Osteocyte (in vitro differentiated cells): ENCODE measurements around the gene GLRA1. TPM values are rescaled to one million over a fixed set of nuclear protein-coding genes. Genes with fewer than 3 reads are reported as not detected.

ENCODE experiments used
- DNase-seq: peaks from one replicate; pipeline ENCODE4 v3.0.0; 2021; ENCODE audit warnings: mixed read lengths; ENCODE audit not compliant: unreplicated experiment; ENCODE audit errors: extremely low spot score
- H3K27ac Mint-ChIP-seq: one replicate; pipeline ENCODE4 v1.8.0; 2021; ENCODE audit warnings: mild to moderate bottlenecking, mixed read lengths; ENCODE audit not compliant: unreplicated experiment
- H3K27me3 Mint-ChIP-seq: one replicate; pipeline ENCODE4 v1.8.0; 2021; ENCODE audit warnings: mixed read lengths; ENCODE audit not compliant: unreplicated experiment
- H3K36me3 Mint-ChIP-seq: one replicate; pipeline ENCODE4 v1.8.0; 2021; ENCODE audit warnings: mixed read lengths; ENCODE audit not compliant: unreplicated experiment
- H3K4me1 Mint-ChIP-seq: one replicate; pipeline ENCODE4 v1.8.0; 2021; ENCODE audit warnings: mixed read lengths; ENCODE audit not compliant: unreplicated experiment
- H3K4me3 Mint-ChIP-seq: one replicate; pipeline ENCODE4 v1.8.0; 2021; ENCODE audit warnings: mild to moderate bottlenecking, moderate library complexity, mixed read lengths; ENCODE audit not compliant: unreplicated experiment
- H3K9me3 Mint-ChIP-seq: one replicate; pipeline ENCODE4 v1.8.0; 2021; ENCODE audit warnings: mixed read lengths; ENCODE audit not compliant: unreplicated experiment
- total RNA-seq: library from RNA; stranded (reverse); gene quantifications from 2 replicates; pipeline ENCODE4 v1.2.1, GENCODE V29; 2021
- TF ChIP-seq, protein P1 (sequence below): fragments of 200-600 bp; sonication (generic); IDR thresholded peaks from 2 replicates; pipeline ENCODE4 v1.5.0; 2021; ENCODE audit warnings: antibody characterized with exemption, mild to moderate bottlenecking, moderate library complexity

The GLRA1 gene
- total RNA-seq, 1 donor from 2014 or later: not detected

DNA sequence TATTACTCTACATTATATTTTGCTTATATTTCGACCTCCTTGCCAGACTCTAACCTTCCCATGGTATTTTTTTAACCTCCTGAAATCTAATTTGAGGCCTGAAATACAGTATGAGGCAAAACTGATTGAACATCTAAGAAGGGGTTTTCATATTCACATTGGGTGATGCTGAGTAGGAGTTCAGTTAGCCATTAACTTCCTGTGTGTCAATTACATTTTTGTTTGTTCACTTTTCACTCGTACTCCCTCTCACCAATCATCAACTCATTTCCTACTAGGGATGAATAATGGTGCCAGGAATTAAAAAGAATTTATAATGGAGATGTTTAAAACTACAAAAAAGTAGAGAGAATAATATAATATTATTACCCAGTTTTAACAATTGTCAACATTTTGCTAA lies 27.6 kb upstream of the GLRA1 start:
- Mint-ChIP-seq H3K9me3 (no peaks in the 10 kb centered on the region), H3K36me3 (no peaks in the 10 kb centered on the region), H3K27me3 (peaks cover 23% of the 10 kb centered on the region), H3K4me1 (no peaks in the 10 kb centered on the region), H3K27ac (no peak overlapping the region), H3K4me3 (no peak overlapping the region)
- DNase-seq: no peak
- TF ChIP-seq, protein P1, sequence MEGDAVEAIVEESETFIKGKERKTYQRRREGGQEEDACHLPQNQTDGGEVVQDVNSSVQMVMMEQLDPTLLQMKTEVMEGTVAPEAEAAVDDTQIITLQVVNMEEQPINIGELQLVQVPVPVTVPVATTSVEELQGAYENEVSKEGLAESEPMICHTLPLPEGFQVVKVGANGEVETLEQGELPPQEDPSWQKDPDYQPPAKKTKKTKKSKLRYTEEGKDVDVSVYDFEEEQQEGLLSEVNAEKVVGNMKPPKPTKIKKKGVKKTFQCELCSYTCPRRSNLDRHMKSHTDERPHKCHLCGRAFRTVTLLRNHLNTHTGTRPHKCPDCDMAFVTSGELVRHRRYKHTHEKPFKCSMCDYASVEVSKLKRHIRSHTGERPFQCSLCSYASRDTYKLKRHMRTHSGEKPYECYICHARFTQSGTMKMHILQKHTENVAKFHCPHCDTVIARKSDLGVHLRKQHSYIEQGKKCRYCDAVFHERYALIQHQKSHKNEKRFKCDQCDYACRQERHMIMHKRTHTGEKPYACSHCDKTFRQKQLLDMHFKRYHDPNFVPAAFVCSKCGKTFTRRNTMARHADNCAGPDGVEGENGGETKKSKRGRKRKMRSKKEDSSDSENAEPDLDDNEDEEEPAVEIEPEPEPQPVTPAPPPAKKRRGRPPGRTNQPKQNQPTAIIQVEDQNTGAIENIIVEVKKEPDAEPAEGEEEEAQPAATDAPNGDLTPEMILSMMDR: no peak

DNA sequence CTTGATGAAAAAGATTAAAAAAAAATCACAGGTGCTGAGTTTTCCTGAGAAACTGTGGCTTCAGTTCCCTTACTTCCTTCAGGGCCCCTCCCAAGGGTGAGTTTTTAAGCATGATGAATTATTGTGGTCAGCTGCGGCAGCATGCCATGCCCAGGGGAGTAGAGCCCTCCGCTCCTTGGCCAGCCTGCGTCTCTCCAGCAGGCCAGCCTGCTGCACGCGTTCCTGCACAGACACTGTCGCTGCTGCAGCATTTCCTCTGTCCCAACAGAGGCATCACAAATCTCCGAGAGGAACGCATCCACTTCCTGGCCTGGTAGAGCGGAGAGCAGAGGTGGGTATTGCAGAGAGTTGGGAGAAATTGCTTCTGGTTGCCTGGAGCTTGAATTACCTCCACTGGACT lies 26.1 kb upstream of the GLRA1 start:
- DNase-seq: no peak
- H3K9me3 Mint-ChIP-seq: no peaks in the 10 kb centered on the region
- H3K27ac Mint-ChIP-seq: no peak overlapping the region

DNA sequence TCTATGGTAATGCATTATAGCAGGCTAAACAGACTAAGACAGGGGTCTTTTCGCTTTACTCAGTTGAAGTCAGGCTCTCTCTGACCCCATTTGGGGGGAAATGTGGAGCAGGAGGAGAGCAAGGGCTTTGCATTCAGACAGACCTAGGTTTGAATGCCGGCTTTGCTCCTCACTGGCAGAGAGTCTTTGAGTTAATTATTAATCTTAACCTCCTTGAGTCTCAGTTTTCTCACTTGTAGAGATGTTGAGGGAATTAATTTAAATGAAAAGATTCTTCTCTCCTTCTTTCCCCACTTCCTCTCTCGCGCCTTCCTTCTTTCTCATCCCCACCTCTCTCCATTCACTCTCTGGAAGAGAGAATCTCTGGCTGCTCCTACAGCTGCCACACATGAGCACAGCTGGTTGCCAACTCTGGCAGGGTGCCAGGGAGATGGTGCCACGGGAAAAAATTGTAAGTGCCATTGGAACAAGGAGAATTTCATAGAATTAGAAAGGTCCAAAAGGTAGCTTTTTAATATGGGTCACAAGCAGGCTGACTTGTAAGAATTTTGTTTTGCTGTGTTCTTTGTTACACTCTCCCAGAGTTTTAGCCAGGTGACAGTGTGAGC lies 25.2 kb upstream of the GLRA1 start:
- TF ChIP-seq, protein P1: no peak
- DNase-seq: no peak
- peaks cover 20% of the 10 kb centered on the region for H3K27me3 Mint-ChIP-seq
- H3K9me3 Mint-ChIP-seq: no peaks in the 10 kb centered on the region
- H3K4me3 Mint-ChIP-seq: no peak overlapping the region
- no peaks in the 10 kb centered on the region for H3K4me1 Mint-ChIP-seq
- H3K27ac Mint-ChIP-seq: no peak overlapping the region
- H3K36me3 Mint-ChIP-seq: no peaks in the 10 kb centered on the region

More for the DNA sequence above, 26.1 kb upstream of the GLRA1 start:
- H3K4me1 Mint-ChIP-seq: no peaks in the 10 kb centered on the region
- TF ChIP-seq, protein P1: no peak
- peaks cover 23% of the 10 kb centered on the region for H3K27me3 Mint-ChIP-seq
- no peaks in the 10 kb centered on the region for H3K36me3 Mint-ChIP-seq
- no peak overlapping the region for H3K4me3 Mint-ChIP-seq

DNA sequence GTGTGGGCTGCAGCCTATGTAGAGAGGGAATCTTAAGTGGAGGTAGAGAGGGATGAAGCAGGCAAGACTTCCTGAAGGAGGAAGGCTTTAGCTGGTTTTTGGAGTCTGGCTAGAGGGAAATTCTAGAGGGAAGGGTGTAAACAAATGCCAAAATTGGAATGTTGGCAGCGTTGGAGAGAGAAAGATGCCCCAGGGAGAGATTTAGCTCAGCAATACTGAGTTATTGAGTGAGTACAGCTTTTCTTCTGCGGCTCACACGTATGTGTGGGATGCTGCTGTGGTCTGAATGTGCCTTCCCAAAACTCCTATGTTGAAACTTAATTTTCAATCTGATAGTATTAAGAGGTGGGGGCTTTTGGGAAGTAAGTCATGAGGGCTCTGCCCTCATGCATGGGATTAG lies 24.5 kb upstream of the GLRA1 start:
- DNase-seq: no peak
- no peaks in the 10 kb centered on the region for H3K9me3 Mint-ChIP-seq
- H3K27ac Mint-ChIP-seq: no peak overlapping the region
- peaks cover 20% of the 10 kb centered on the region for H3K27me3 Mint-ChIP-seq
- no peaks in the 10 kb centered on the region for H3K4me1 Mint-ChIP-seq
- no peaks in the 10 kb centered on the region for H3K36me3 Mint-ChIP-seq
- H3K4me3 Mint-ChIP-seq: no peak overlapping the region
- TF ChIP-seq, protein P1: no peak

DNA sequence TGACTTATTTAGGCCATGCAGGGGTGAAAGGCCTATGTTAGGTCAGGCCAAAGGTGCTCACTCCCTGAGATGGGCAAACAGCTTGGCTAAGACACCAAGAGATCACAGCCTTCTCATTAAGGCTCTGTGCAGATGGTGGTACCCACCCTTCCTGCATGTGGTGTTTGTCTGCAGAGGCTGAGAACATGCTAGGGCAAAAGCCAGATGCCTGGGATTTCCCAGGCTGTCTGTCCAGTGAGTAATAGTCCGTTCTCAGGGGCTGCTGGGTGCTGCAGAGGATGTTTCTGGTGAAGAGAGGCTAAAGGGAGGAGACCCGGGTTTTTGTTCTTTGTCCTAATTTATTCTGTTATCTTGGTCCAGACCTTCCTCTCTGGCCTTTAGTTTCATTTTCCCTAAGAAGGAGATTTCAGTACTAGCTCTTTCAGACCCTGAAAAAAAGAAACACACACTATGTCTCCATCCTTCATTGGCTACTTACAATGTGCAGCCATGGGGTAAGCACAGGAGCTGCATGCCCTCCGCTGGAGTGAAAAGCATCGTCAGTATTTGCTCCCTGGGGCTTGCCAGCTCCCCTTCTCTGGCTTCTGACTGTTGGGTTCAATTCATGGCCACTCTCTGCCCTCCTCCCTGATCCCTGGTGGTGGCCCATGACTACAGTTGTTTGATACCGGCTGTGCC lies 23.4 kb upstream of the GLRA1 start:
- Mint-ChIP-seq H3K36me3 (no peaks in the 10 kb centered on the region), H3K4me1 (no peaks in the 10 kb centered on the region), H3K27me3 (peaks cover 14% of the 10 kb centered on the region), H3K9me3 (no peaks in the 10 kb centered on the region), H3K27ac (no peak overlapping the region), H3K4me3 (no peak overlapping the region)
- DNase-seq: no peak
- TF ChIP-seq, protein P1: no peak
